Gastrocnemius medialis (tissue), 4 donors: ENCODE measurements around the gene NPEPL1.

Source experiments
- CTCF ChIP-seq, 5 experiments: fragments of 450-650 bp in 3 of 5; fragments of 200-600 bp in 2 of 5; sonication (generic) in 2 of 5; IDR thresholded peaks in 4 of 5; conservative IDR thresholded peaks in 1 of 5; 1 replicate in 4 of 5; 2 replicates in 1 of 5; pipeline ENCODE4 v1.5.1; 2016 to 2019; ENCODE audit warnings: antibody characterized with exemption in 5 of 5, mild to moderate bottlenecking in 3 of 5, moderate library complexity in 3 of 5
- POLR2A ChIP-seq, 2 donors: fragments of 450-650 bp; IDR thresholded peaks; one replicate each; pipeline ENCODE4 v1.6.1; 2017; ENCODE audit warnings: antibody characterized with exemption in 2 of 2, mild to moderate bottlenecking in 2 of 2, moderate library complexity in 2 of 2

GRCh38 chr20:58675146-58675584, 17.4 kb upstream of the NPEPL1 start:
- TF ChIP-seq CTCF (IDR thresholded peaks at IDR 0.05 in 4 of 5, conservative IDR thresholded peaks at IDR 0.05 in 1 of 5) (no peak), POLR2A (IDR thresholded peaks at IDR 0.05) (no peak)
